ENCODE data around the gene CHD5.

Gene CHD5

GRCh38 chr1:6052543-6053205 is 127.4 kb downstream of the CHD5 start:
- DNase-seq, result peak; percentile 58
